ENCODE results near the gene CELSR3. TPM values are rescaled to one million over a fixed set of nuclear protein-coding genes. Genes with fewer than 3 reads are reported as not detected.

The CELSR3 gene
- total RNA-seq, 1 experiment from 2014 or later: 23.9 TPM

GRCh38 chr3:48692551-48692950 lies 29.9 kb upstream of the CELSR3 start:
- Histone ChIP-seq H2AFZ (ENCODE audit: low read length) (no peak overlapping the region), H3K4me1 (ENCODE audit: insufficient read depth, low read length) (no peaks in the 10 kb centered on the region; the same call in 1 of the 2 replicates), H3K9me3 (ENCODE audit: control insufficient read depth, low read depth, low read length) (no peaks in the 10 kb centered on the region), H4K20me1 (ENCODE audit: control insufficient read depth, insufficient read depth, insufficient read length) (peaks cover 2% of the 10 kb centered on the region), H3K27ac (ENCODE audit: insufficient read length, low read depth, low read length) (no peak overlapping the region), H3K27me3 (ENCODE audit: insufficient read depth, low read length) (no peaks in the 10 kb centered on the region), H2AK5ac (ENCODE audit: insufficient read length, low read length) (no peak overlapping the region), H2BK5ac (ENCODE audit: insufficient read length, low read length) (no peak overlapping the region), H3K79me1 (ENCODE audit: insufficient read depth, low read depth, low read length, poor library complexity, severe bottlenecking) (peaks cover 6% of the 10 kb centered on the region), H3K18ac (ENCODE audit: insufficient read length, low read depth, low read length) (no peak overlapping the region), H4K8ac (replicated peaks; ENCODE audit: insufficient read length, low read depth, low read length) (no peak overlapping the region), H2BK120ac (ENCODE audit: low read depth, low read length, poor library complexity, severe bottlenecking) (no peak overlapping the region), H3K9ac (ENCODE audit: extremely low read depth, insufficient read length, low read length) (no peak overlapping the region), H4K91ac (ENCODE audit: insufficient read length, low read depth, low read length) (no peak overlapping the region), H2BK15ac (ENCODE audit: low read depth, low read length) (no peak overlapping the region), H3K56ac (ENCODE audit: insufficient read length, low read depth, low read length) (no peak overlapping the region), H3T11ph (ENCODE audit: low read length) (no peak overlapping the region), H3K23ac (ENCODE audit: insufficient read length, low read depth, low read length) (no peak overlapping the region), H3K4ac (ENCODE audit: low read depth, low read length) (no peak overlapping the region), H3K23me2 (ENCODE audit: insufficient read length, low read depth, low read length, poor library complexity, severe bottlenecking) (no peaks in the 10 kb centered on the region), H4K5ac (ENCODE audit: insufficient read length, low read depth, low read length) (no peak overlapping the region), H2BK12ac (ENCODE audit: insufficient read length, low read depth, low read length) (no peak overlapping the region), H2BK20ac (ENCODE audit: low read depth, low read length, poor library complexity, severe bottlenecking) (no peak overlapping the region), H3K4me2 (ENCODE audit: insufficient read depth, insufficient read length, low read length) (no peak overlapping the region), H3K79me2 (ENCODE audit: insufficient read depth, low read length) (peaks cover 2% of the 10 kb centered on the region; the same call in 1 of the 2 replicates), H3K14ac (ENCODE audit: insufficient read depth, low read length) (no peak overlapping the region)
- peaks cover 18 to 28% of the 10 kb centered on the region in 2 experiments for H3K4me1 Mint-ChIP-seq
- H3K4me3 Mint-ChIP-seq: no peak overlapping the region
- H3K9me3 Mint-ChIP-seq: no peaks in the 10 kb centered on the region
- no peak overlapping the region; a peak in 1 of 7 replicates for H3K27ac Mint-ChIP-seq
- H3K27me3 Mint-ChIP-seq (ENCODE audit: low read depth): no peaks in the 10 kb centered on the region
- peaks cover 59 to 83% (median 76%) of the 10 kb centered on the region in 3 experiments for H3K36me3 Mint-ChIP-seq (ENCODE audit: insufficient read depth in 1 of 3, low read depth in 3 of 3)
- no peak for DNase-seq
- TF ChIP-seq CTCF (conservative IDR thresholded peaks at IDR 0.05): no peak

Measured in H9 (cell line).